Islet of Langerhans (tissue), 1 donor: ENCODE results near the gene ADGRL3.
"Not testable (repeated sequence)": the region's sequence is repeated elsewhere in the genome, so short reads cannot be mapped to it uniquely, and the experiment has no call there.

Source experiments
- FAIRE-seq: peaks from one replicate; lab custom pipeline; 2011; peaks lifted over from hg19 to GRCh38; lab: Jason Lieb, UNC

Gene ADGRL3

GRCh38 chr4:61757983-61758382 is 557.9 kb downstream of the ADGRL3 start:
- not testable (repeated sequence) for FAIRE-seq

GRCh38 chr4:61758596-61758995 is 558.5 kb downstream of the ADGRL3 start:
- not testable (repeated sequence) for FAIRE-seq

- not testable (repeated sequence) for FAIRE-seq
These were observed 559.1 kb downstream of the ADGRL3 start for GRCh38 chr4:61759245-61759644.

- FAIRE-seq: not testable (repeated sequence)
These were observed 559.8 kb downstream of the ADGRL3 start for GRCh38 chr4:61759885-61760284.

- FAIRE-seq: no peak
These were observed 560.7 kb downstream of the ADGRL3 start for GRCh38 chr4:61760820-61761219.

GRCh38 chr4:61762722-61763627 is 562.8 kb downstream of the ADGRL3 start:
- FAIRE-seq: no peak

- no peak for FAIRE-seq
These were observed 563.6 kb downstream of the ADGRL3 start for GRCh38 chr4:61763682-61764081.

GRCh38 chr4:61764090-61764489 is 564.0 kb downstream of the ADGRL3 start:
- not testable (repeated sequence) for FAIRE-seq

- not testable (repeated sequence) for FAIRE-seq
These were observed 569.5 kb downstream of the ADGRL3 start for GRCh38 chr4:61769444-61770167.

GRCh38 chr4:61770456-61770855 is 570.3 kb downstream of the ADGRL3 start:
- FAIRE-seq: no peak

GRCh38 chr4:61771056-61771455 is 570.9 kb downstream of the ADGRL3 start:
- FAIRE-seq: no peak

- FAIRE-seq: no peak
These were observed 572.0 kb downstream of the ADGRL3 start for GRCh38 chr4:61772126-61772525.

- no peak for FAIRE-seq
These were observed 573.6 kb downstream of the ADGRL3 start for GRCh38 chr4:61773655-61774245.

- no peak for FAIRE-seq
These were observed 582.0 kb downstream of the ADGRL3 start for GRCh38 chr4:61782133-61782532.

- FAIRE-seq: no peak
These were observed 582.9 kb downstream of the ADGRL3 start for GRCh38 chr4:61783050-61783449.

- FAIRE-seq: no peak
These were observed 585.6 kb downstream of the ADGRL3 start for GRCh38 chr4:61785761-61786160.

GRCh38 chr4:61786211-61786610 is 586.1 kb downstream of the ADGRL3 start:
- FAIRE-seq: no peak

- no peak for FAIRE-seq
These were observed 595.9 kb downstream of the ADGRL3 start for GRCh38 chr4:61795998-61796397.

GRCh38 chr4:61799794-61800193 is 599.7 kb downstream of the ADGRL3 start:
- no peak for FAIRE-seq

- no peak for FAIRE-seq
These were observed 605.1 kb downstream of the ADGRL3 start for GRCh38 chr4:61805227-61805626.

GRCh38 chr4:61805979-61806378 is 605.9 kb downstream of the ADGRL3 start:
- no peak for FAIRE-seq

- no peak for FAIRE-seq
These were observed 612.0 kb downstream of the ADGRL3 start for GRCh38 chr4:61812171-61812570.

- FAIRE-seq: no peak
These were observed 616.9 kb downstream of the ADGRL3 start for GRCh38 chr4:61817071-61817470.
